NCI-H146 treated with DMSO at 0.1 percent for 48 hours (cell line): ENCODE results near the gene TFB1M.
"Not testable (repeated sequence)": the region's sequence is repeated elsewhere in the genome, so short reads cannot be mapped to it uniquely, and the experiment has no call there.

ENCODE experiments used
- DNase-seq: peaks from one replicate; lab custom pipeline; 2025; ENCODE audit not compliant: unreplicated experiment; lab: John Stamatoyannopoulos, UW

Gene TFB1M

GRCh38 chr6:155306958-155307357 is 7.3 kb downstream of the TFB1M start:
- no peak for DNase-seq

GRCh38 chr6:155303361-155303870 is 10.9 kb downstream of the TFB1M start:
- no peak for DNase-seq

- no peak for DNase-seq
Measured at GRCh38 chr6:155301867-155302266, 12.4 kb downstream of the TFB1M start.

DNA sequence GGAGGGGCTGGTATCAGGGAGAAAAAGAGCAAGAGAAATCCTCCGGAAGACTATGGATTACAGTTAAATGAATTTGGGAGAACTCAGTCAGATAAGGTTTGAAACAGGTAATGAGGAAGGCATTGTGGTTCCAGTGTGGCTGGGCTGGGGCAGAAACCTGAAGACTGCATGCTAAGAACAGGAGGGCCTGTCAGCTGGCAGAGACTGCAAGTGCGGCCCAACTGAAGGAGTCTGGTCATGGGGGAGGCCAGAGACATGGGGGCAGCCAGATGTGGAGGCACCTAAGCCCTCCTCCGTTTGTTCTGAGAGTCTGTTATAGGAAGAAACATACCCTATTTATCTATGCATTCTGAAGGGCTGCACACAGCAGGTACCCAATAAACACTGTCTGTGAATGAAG is 16.6 kb downstream of the TFB1M start:
- DNase-seq, result no peak

DNA sequence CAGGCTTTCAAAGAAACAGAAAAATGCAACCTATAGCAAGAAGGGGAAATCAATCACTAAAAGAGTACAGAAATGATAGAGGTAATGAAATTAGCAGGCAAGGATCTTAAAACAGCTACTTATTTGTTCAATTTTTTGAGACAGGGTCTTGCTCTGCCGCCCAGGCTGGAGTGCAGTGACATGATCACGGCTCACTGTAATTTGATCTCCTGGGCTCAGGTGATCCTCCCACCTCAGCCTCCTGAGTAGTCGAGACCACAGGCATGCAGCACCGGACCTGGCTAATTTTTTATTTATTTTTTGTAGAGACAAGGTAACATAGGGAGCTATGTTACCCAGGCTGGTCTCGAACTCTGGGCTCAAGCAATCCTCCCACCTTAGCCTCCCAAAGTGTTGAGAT is 21.6 kb downstream of the TFB1M start:
- no peak for DNase-seq

GRCh38 chr6:155291291-155291690 is 23.0 kb downstream of the TFB1M start:
- DNase-seq, result no peak

DNA sequence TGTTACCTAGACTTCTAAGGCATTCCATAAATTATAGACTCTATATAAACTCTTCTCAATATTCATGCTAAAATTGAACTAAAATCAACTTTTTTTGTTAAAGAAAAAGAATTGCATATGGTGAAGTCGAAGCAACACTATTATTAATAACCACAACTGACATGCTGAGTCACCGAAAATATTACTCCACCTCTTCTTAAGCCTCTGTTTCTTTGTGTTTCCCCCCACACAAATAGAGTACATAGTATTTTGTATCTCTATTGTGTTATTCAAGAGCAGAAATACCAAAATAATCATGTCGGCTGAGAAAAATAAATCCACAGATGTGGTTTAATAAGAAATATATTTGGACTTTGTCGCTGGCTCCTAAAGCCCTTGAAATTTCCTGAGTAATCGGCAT is 23.8 kb downstream of the TFB1M start:
- no peak for DNase-seq

DNA sequence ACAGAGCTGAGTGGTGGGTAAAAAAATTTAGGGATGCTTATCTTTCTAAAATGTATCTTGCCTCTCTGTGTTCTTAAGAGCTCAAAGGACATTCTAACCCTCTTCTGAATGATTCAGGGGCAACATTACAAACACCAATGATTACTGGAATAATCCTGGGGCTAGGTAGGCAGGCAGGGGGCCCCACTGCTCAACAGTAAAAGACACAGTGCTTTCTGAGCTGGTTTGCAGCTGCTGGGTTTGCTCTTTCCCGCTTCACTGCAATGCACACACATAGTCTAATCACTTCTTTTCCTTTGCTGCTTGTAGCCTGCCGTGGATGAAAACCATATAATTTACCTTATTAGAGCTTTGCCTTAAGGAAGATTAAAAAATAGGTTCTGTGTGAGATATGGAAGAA is 26.5 kb downstream of the TFB1M start:
- peak; percentile 51 for DNase-seq

DNA sequence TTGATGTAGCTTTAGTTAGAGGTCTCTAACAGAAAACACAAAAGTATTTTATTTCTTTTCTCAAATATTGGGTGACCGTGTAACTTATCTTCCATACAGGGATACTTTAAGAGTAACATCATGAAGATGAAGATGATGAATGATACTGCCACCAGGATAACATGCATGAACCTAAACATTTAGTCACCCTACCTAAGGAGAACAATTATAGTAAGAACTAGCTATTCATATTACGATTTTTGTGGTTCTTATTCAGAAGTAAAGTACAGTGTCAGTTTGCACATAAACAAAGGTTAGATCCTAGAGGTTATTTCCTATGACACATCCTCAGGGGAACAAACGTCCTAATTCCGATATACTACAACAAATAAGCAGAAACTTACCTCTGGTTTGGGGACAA is 29.5 kb downstream of the TFB1M start:
- DNase-seq, result no peak

DNA sequence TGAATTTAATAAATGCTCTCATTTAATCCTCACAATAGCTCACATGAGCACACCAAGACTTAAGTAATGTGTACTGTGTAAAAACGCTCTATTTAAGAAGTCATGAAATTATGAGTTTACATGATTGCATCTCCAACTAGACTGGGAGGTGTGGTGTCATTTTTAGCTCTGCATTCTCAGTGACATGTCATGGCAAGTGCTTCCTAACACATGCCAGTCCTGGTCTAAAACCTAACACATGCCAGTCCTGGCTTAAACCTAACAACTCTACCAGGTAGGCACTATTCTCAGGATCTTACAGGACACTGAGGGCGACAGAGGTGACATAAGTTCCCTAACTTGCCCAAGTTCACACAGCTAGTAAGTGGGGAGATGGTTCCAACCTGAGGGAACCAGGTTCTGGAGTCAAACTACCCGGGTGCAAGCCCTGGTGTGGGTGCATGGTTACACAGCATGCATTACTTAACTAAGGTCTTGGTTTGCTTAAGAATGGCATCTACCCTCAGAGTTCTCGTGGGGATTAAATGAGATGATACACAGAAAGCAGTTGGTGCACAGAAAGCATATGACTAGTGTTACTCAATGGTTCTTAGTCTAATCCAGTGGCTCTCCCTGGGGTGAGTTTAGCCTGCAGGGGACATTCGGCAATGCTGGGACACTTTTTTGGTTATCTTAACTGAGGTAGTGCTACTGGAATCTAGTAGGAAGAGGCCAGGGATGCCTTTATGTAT is 35.8 kb downstream of the TFB1M start:
- no peak for DNase-seq

GRCh38 chr6:155276638-155277037 is 37.6 kb downstream of the TFB1M start:
- DNase-seq, result no peak

DNA sequence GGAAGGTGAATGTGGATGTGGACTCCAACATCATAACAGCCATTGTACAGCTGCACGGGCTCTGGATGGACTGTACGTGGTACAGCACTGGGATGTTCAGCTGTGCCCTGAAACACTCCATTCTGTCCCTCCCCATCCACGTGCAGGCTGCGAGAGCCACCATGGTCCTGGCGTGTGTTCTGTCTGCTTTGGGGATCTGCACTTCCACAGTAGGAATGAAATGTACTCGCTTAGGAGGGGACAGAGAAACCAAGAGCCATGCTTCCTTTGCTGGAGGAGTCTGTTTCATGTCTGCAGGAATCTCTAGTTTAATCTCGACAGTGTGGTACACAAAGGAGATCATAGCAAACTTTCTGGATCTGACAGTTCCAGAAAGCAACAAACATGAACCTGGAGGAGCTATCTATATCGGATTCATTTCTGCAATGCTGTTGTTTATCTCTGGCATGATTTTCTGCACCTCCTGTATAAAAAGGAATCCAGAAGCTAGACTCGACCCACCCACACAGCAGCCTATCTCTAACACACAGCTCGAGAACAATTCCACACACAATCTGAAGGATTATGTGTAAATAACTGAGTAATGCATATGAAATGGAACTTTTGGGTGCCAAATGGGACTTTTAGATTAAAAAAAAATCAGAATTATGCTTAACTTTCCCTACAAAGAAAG is 38.3 kb downstream of the TFB1M start:
- DNase-seq, result no peak

GRCh38 chr6:155274533-155274932 is 39.8 kb downstream of the TFB1M start:
- DNase-seq, result no peak

DNA sequence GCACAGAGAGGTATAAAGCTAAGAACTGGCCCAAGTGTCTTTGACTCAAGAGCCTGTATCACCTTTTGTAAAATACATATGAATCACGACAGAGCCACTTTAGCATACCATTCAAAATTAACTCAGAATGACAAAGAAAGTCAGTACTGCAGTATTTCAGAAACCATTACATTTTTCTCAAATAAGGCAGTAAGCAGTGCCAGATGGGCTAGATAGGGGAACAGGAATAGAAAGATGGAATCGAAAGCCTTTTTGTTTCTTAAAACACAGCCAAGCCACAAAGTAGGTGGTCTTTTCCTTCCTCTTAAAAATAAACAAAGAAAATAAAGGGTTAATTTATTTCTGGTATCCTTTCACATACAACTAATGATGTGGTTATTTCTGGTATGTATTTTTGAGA is 40.2 kb downstream of the TFB1M start:
- DNase-seq, result no peak

DNA sequence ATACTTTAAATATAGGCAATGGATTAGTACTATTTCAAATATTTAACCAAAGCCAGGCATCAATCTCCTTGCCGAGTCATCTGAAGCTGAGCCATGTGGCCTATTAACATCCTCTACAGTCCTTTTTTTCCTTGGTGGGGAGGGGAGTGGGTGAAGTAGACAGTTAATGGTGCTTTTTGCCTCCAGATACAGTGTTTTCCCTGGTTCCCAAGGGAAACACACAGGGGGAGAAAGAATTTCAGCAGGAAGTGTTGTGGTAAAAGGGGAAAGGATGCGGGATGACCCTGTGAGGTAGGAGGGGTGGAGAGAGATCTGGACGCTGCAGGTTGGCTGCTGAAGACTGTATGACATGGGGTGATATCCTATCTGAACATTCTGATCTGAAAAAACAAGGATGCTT is 40.9 kb downstream of the TFB1M start:
- no peak for DNase-seq

GRCh38 chr6:155272353-155273232 is 41.7 kb downstream of the TFB1M start:
- DNase-seq, result no peak

DNA sequence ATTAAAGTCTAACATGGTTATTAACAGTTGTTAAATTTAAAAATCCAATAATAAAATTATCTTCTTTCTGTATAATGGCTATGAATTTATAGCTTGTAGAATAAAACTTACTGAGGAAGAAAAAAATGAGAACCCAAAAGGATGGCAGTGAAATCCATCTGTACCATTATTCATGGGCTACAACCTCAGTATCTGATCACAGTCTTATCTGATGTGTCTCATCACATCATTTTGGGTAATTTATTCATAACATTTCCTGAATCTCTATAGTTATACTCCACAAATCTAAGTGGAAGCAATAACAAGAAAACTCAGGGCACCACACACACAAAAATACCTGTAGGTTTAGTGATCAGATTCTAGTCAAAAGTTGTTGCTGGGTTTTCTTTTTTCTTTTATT is 43.1 kb downstream of the TFB1M start:
- DNase-seq, result no peak

DNA sequence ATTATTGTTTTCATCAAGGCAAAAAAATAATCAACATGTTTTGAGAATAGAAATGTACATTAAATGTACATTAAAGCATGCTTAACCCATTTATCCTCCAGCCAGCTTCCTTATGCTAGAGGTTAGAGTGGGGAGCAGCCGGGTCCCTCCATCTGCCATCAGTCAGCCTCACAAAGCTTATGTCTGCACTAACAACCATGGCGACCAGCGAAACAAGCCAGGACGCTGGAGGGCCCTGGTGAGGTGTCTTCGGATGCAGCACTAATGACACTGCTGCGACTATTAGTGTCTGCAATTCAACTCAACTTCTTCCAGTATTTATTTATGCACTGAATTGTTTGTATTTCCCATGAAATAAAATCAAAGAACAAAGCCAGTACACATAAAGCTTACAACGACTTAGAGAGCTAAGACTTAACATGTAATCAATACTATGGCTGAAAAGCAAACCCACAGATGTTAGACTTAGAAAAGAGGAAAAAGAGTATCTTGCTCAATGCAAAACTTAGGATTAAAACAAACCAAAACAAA is 43.7 kb downstream of the TFB1M start:
- peak; percentile 34 for DNase-seq

- DNase-seq, result no peak
Measured at GRCh38 chr6:155269765-155270164, 44.5 kb downstream of the TFB1M start.

GRCh38 chr6:155268088-155268867 is 46.0 kb downstream of the TFB1M start:
- DNase-seq, result not testable (repeated sequence)

DNA sequence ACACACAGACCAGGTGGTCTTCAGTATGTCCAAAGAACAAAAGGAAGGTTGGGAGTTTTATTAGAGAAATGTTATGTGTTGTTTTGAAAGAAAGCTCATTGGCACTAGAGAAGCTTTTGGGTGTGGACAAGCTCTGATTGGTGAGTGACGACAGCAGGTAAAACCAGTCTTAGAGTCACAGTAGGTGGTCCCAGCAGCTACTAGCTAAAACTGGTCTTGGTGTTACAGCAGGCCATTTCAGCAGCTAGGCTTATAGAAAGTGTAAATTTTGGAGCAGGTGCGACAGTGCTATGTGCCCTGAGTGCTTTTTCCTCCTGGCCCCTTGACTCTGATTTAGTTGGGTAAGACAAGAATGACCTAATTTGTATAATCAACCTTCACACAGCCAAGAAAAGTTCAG is 46.9 kb downstream of the TFB1M start:
- DNase-seq, result peak; percentile 11
